HepG2 (cell line): Measurements from ENCODE around the gene SMCHD1. TPM values are rescaled to one million over a fixed set of nuclear protein-coding genes. Genes with fewer than 3 reads are reported as not detected.

Source experiments
- ATAC-seq: fragments of 200-7000 bp; cut with Tn5 transposase; 3 replicates; pipeline ENCODE4 v1.9.1; 2020; ENCODE audit warnings: mild to moderate bottlenecking, moderate library complexity
- BruUV-seq: library from RNA; stranded (reverse); fragments of 400-500 nt; replicated peaks from 2 replicates; lab custom pipeline; 2021; lab: Mats Ljungman, UMichigan
- CTCF ChIA-PET: fragments of 300-600 bp; formaldehyde crosslinking; extraction: SDS; loops from one replicate; lab custom pipeline; 2021; ENCODE audit warnings: low total read pairs, inconsistent platforms, low intra/inter-chr PET ratio; lab: Yijun Ruan, JAX
- POLR2A ChIA-PET: fragments of 350-600 bp; sonication (Branson Sonifier 250); formaldehyde crosslinking; loops from one replicate; lab custom pipeline; 2020; ENCODE audit warnings: antibody characterized with exemption, inconsistent platforms; lab: Yijun Ruan, JAX
- DNase-seq: peaks from one replicate; pipeline ENCODE4 v3.0.0-alpha.2; 2015; ENCODE audit warnings: low spot score
- FAIRE-seq: peaks from 3 replicates; lab custom pipeline; 2011; peaks lifted over from hg19 to GRCh38; lab: Jason Lieb, UNC
- H2AFZ ChIP-seq: one replicate; pipeline ENCODE4 v1.6.1; 2011; ENCODE audit warnings: low read length, inconsistent platforms
- H3K27ac ChIP-seq: fragments of 300-600 bp; 3 replicates; pipeline ENCODE4 v1.8.0; 2011; ENCODE audit warnings: mixed run types, mild to moderate bottlenecking, mixed read lengths, low read length, inconsistent platforms; ENCODE audit not compliant: insufficient read depth; ENCODE audit errors: extremely low read length
- H3K27me3 ChIP-seq, 2 experiments: fragments of 200-600 bp in 1 of 2; 2 replicates in 1 of 2; 3 replicates in 1 of 2; pipeline versions ENCODE4 v1.6.0 to v1.8.0; 2011; ENCODE audit warnings: low read length in 2 of 2, mild to moderate bottlenecking in 2 of 2, moderate library complexity in 2 of 2, inconsistent platforms in 1 of 2; ENCODE audit not compliant: insufficient read depth in 2 of 2, control insufficient read depth in 1 of 2
- H3K36me3 ChIP-seq, 2 experiments: fragments of 200-600 bp in 1 of 2; replicated peaks in 1 of 2; 2 replicates in 1 of 2; 3 replicates in 1 of 2; pipeline versions ENCODE4 v1.5.1 to v1.8.0; 2011; ENCODE audit warnings: low read length in 2 of 2, inconsistent platforms in 1 of 2; ENCODE audit not compliant: insufficient read depth in 2 of 2, control insufficient read depth in 1 of 2
- H3K4me1 ChIP-seq: 2 replicates; pipeline ENCODE4 v1.5.1; 2012; ENCODE audit warnings: low read length, inconsistent platforms; ENCODE audit not compliant: insufficient read depth
- H3K4me2 ChIP-seq: 2 replicates; pipeline ENCODE4 v1.6.0; 2011; ENCODE audit warnings: low read depth, low read length, inconsistent platforms
- H3K4me3 ChIP-seq, 3 experiments: fragments of 200-600 bp in 1 of 3; sonication (generic), shearing (Covaris generic) in 1 of 3; replicated peaks in 1 of 3; 2 replicates each; pipeline ENCODE4 v1.5.1; 2011 to 2016; ENCODE audit warnings: low read length in 3 of 3, inconsistent platforms in 2 of 3, low read depth in 2 of 3, mild to moderate bottlenecking in 2 of 3, control low read depth in 1 of 3, mixed read lengths in 1 of 3; ENCODE audit not compliant: insufficient read depth in 1 of 3
- H3K79me2 ChIP-seq: one replicate; pipeline ENCODE4 v1.6.1; 2011; ENCODE audit warnings: low read length, inconsistent platforms; ENCODE audit not compliant: insufficient read depth
- H3K9ac ChIP-seq: 2 replicates; pipeline ENCODE4 v1.6.0; 2011; ENCODE audit warnings: mild to moderate bottlenecking, low read depth, low read length, inconsistent platforms; ENCODE audit not compliant: insufficient read depth
- H3K9me3 ChIP-seq: 2 replicates; pipeline ENCODE4 v1.5.1; 2012; ENCODE audit warnings: mild to moderate bottlenecking, low read length
- H4K20me1 ChIP-seq: 2 replicates; pipeline ENCODE4 v1.6.0; 2011; ENCODE audit warnings: inconsistent platforms, mild to moderate bottlenecking, low read length, moderate library complexity; ENCODE audit not compliant: insufficient read depth
- KDM4B ChIP-seq: sonication (generic); formaldehyde crosslinking; IDR thresholded peaks from 2 replicates; pipeline ENCODE4 v1.4.0; 2020; ENCODE audit warnings: missing genetic modification reagents
- KDM5A ChIP-seq: fragments of 200-600 bp; sonication (generic); IDR thresholded peaks from 2 replicates; pipeline ENCODE4 v1.7.0; 2018; ENCODE audit warnings: antibody characterized with exemption, mild to moderate bottlenecking, low read length, borderline replicate concordance
- KLF13 ChIP-seq: sonication (generic); formaldehyde crosslinking; IDR thresholded peaks from 2 replicates; pipeline ENCODE4 v1.4.0; 2020; ENCODE audit warnings: mild to moderate bottlenecking, missing genetic modification reagents
- RCOR2 ChIP-seq: IDR thresholded peaks from 2 replicates; pipeline ENCODE4 v1.6.1; 2016; ENCODE audit warnings: missing biosample characterization, missing genetic modification reagents
- SNAI1 ChIP-seq: sonication (generic); formaldehyde crosslinking; IDR thresholded peaks from 2 replicates; pipeline ENCODE4 v1.5.0; 2020; ENCODE audit warnings: mild to moderate bottlenecking, missing genetic modification reagents, borderline replicate concordance
- TARDBP ChIP-seq: sonication (generic); formaldehyde crosslinking; IDR thresholded peaks from 2 replicates; pipeline ENCODE4 v1.8.0; 2022; ENCODE audit warnings: mild to moderate bottlenecking, missing genetic modification reagents
- U2AF2 ChIP-seq: fragments of 200-400 bp; formaldehyde crosslinking; IDR thresholded peaks from 2 replicates; pipeline ENCODE4 v1.6.1; 2017; ENCODE audit warnings: low read depth, mild to moderate bottlenecking, low read length
- ZFP36L2 ChIP-seq: sonication (generic); formaldehyde crosslinking; IDR thresholded peaks from 2 replicates; pipeline ENCODE4 v1.4.0; 2020; ENCODE audit warnings: missing genetic modification reagents
- ZNF180 ChIP-seq: sonication (generic); formaldehyde crosslinking; IDR thresholded peaks from 2 replicates; pipeline ENCODE4 v1.4.0; 2020; ENCODE audit warnings: low read depth, missing genetic modification reagents, borderline replicate concordance
- ZNF34 ChIP-seq: sonication (generic); formaldehyde crosslinking; IDR thresholded peaks from 2 replicates; pipeline ENCODE4 v1.4.0; 2020; ENCODE audit warnings: mild to moderate bottlenecking, missing genetic modification reagents, borderline replicate concordance
- ZNF354B ChIP-seq: sonication (generic); formaldehyde crosslinking; IDR thresholded peaks from 2 replicates; pipeline ENCODE4 v1.8.0; 2022; ENCODE audit warnings: mild to moderate bottlenecking, missing genetic modification reagents
- WGBS: methylation state at CpG from one replicate; pipeline ENCODE4 v1.1.6; 2017; ENCODE audit warnings: low lambda C conversion rate; 5-methylcytosine and 5-hydroxymethylcytosine counted together
- in situ Hi-C: cut with HindIII; loops from 2 replicates; pipeline ENCODE4 v1.10.0; 2017; ENCODE audit warnings: low pct_unique_long_range_greater_than_20kb; ENCODE audit not compliant: extremely low pct_ligation_motif_present
- intact Hi-C: fragments of 100-400 bp; cut with micrococcal nuclease; formaldehyde crosslinking; loops from one replicate; pipeline ENCODE4 v1.10.0; 2022; ENCODE audit not compliant: unreplicated experiment
- polyA plus RNA-seq, 8 experiments: library from polyadenylated mRNA; depleted of rRNA in 3 of 8; stranded (reverse) in 7 of 8; unstranded in 1 of 8; fragments of >200 nt; fragmentation: Illumina TruSeq in 4 of 8; extraction: Trizol in 4 of 8; gene quantifications; 2 replicates each; pipeline versions ENCODE4 v1.2.1 to v1.2.3, GENCODE V29; 2011 to 2016; ENCODE audit warnings: low read depth in 4 of 8, missing spikeins in 1 of 8, mixed read lengths in 1 of 8; ENCODE audit not compliant: insufficient read depth in 1 of 8
- total RNA-seq, 5 experiments: library from RNA; depleted of rRNA; stranded (reverse); fragments of >200 nt; fragmentation: Illumina TruSeq; extraction: Trizol; gene quantifications; 2 replicates each; pipeline ENCODE4 v1.2.3, GENCODE V29; 2016; ENCODE audit warnings: low read depth in 1 of 5
- TF ChIP-seq, protein P1 (sequence below): fragments of 450-650 bp; IDR thresholded peaks from 2 replicates; pipeline ENCODE4 v1.6.1; 2017; ENCODE audit warnings: mild to moderate bottlenecking
- TF ChIP-seq, protein P2 (sequence below): sonication (generic); formaldehyde crosslinking; IDR thresholded peaks from 2 replicates; pipeline ENCODE4 v1.8.1; 2023; ENCODE audit warnings: mild to moderate bottlenecking, missing genetic modification reagents

Gene SMCHD1
- total and polyA plus RNA-seq, 2 of the 13 experiments (the other 11 are each of a cell fraction or from before 2014, with no cell fraction given), result 21.4 to 93.6 TPM

DNA sequence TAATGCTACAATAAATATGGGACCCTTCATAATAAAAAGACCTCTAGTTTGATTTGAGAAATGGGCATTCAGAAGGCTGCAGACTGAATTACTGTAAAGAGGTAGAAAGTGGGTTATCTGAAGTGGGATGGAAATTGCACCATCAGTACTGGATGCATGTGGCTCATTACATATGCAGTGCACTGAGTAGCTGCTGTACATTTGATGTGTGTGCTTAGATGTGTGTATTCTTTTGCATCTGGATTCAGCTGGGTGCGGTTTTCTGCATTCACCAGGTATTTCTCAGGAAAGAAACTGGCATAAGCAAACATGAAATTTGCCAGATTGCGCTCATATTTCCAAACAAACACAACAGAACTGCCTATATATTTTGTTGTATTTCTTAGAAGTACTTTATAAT lies 45.9 kb upstream of the SMCHD1 start:
- intact Hi-C loops, result no loop called here
- Histone ChIP-seq H3K36me3 (peaks cover 3 to 27% of the 10 kb centered on the region in 2 experiments; a peak in 4 of 5 replicates), H3K4me3 (no peak overlapping the region), H3K9me3 (no peaks in the 10 kb centered on the region), H3K27me3 (no peaks in the 10 kb centered on the region; a peak in 1 of 5 replicates), H4K20me1 (no peaks in the 10 kb centered on the region), H3K9ac (no peak overlapping the region), H3K4me1 (no peaks in the 10 kb centered on the region), H2AFZ (no peak overlapping the region), H3K79me2 (no peaks in the 10 kb centered on the region), H3K4me2 (no peak overlapping the region), H3K27ac (no peak overlapping the region)
- in situ Hi-C loops, result no loop called here
- TF ChIP-seq ZNF354B, result no peak
- TF ChIP-seq TARDBP, result no peak
- no peak for TF ChIP-seq ZNF34
- no peak for TF ChIP-seq ZNF180 (CRISPR knock-in tag)
- POLR2A ChIA-PET, result no interaction called here
- DNase-seq (no peak), ATAC-seq (no peak), FAIRE-seq (no peak)
- 93% methylated on average over 2 of the region's 2 CpGs for WGBS
- no TSS peak for BruUV-seq
- CTCF ChIA-PET, result no interaction called here

DNA sequence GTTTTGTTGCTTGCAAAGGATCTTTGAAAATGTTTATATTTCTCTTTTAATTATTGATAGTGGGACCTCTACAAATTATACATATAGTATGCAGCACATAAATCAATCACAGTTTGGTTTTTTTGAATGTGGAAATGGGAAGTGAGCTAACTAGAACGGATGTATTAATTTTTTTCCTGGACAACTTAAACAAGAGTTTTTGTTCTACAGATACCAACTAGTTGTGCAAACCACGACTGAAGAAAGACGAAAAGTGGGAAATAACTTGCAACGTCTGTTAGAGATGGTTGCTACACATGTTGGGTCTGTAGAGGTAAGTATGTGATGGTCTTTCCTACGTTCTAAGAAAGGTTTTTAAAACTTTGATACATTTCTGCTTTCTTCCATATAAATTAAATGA lies 45.0 kb upstream of the SMCHD1 start:
- CTCF ChIA-PET, result no interaction called here
- Histone ChIP-seq H3K4me1 (no peaks in the 10 kb centered on the region), H3K27ac (no peak overlapping the region), H3K79me2 (no peaks in the 10 kb centered on the region), H3K27me3 (no peaks in the 10 kb centered on the region; a peak in 1 of 5 replicates), H4K20me1 (no peaks in the 10 kb centered on the region), H3K36me3 (peaks cover 5 to 36% of the 10 kb centered on the region in 2 experiments; a peak in 4 of 5 replicates), H3K4me3 (no peak overlapping the region), H3K9me3 (no peaks in the 10 kb centered on the region), H2AFZ (no peak overlapping the region), H3K9ac (no peak overlapping the region), H3K4me2 (no peak overlapping the region)
- POLR2A ChIA-PET, result no interaction called here
- no TSS peak for BruUV-seq
- ATAC-seq, result no peak
- TF ChIP-seq U2AF2 (no peak), ZFP36L2 (CRISPR knock-in tag) (no peak), KLF13 (CRISPR knock-in tag) (no peak), KDM5A (no peak), SNAI1 (CRISPR knock-in tag) (no peak), KDM4B (CRISPR knock-in tag) (no peak), RCOR2 (CRISPR knock-in tag) (no peak)
- TF ChIP-seq, protein P1, sequence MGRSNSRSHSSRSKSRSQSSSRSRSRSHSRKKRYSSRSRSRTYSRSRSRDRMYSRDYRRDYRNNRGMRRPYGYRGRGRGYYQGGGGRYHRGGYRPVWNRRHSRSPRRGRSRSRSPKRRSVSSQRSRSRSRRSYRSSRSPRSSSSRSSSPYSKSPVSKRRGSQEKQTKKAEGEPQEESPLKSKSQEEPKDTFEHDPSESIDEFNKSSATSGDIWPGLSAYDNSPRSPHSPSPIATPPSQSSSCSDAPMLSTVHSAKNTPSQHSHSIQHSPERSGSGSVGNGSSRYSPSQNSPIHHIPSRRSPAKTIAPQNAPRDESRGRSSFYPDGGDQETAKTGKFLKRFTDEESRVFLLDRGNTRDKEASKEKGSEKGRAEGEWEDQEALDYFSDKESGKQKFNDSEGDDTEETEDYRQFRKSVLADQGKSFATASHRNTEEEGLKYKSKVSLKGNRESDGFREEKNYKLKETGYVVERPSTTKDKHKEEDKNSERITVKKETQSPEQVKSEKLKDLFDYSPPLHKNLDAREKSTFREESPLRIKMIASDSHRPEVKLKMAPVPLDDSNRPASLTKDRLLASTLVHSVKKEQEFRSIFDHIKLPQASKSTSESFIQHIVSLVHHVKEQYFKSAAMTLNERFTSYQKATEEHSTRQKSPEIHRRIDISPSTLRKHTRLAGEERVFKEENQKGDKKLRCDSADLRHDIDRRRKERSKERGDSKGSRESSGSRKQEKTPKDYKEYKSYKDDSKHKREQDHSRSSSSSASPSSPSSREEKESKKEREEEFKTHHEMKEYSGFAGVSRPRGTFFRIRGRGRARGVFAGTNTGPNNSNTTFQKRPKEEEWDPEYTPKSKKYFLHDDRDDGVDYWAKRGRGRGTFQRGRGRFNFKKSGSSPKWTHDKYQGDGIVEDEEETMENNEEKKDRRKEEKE, result no peak
- TF ChIP-seq, protein P2, sequence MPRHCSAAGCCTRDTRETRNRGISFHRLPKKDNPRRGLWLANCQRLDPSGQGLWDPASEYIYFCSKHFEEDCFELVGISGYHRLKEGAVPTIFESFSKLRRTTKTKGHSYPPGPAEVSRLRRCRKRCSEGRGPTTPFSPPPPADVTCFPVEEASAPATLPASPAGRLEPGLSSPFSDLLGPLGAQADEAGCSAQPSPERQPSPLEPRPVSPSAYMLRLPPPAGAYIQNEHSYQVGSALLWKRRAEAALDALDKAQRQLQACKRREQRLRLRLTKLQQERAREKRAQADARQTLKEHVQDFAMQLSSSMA, result no peak
- intact Hi-C loops (no loop called here), in situ Hi-C loops (no loop called here)
- no peak for DNase-seq
- over 99% methylated on average over 5 of the region's 5 CpGs for WGBS
- no peak for FAIRE-seq
